HUDEP-2 (cell line): ENCODE measurements around the gene IMPDH1.
A peak's percentile ranks its signal among the peaks of the same experiment; 100 is the strongest.

Experiments
- DNase-seq, 76 experiments: peaks; one replicate each; lab custom pipeline; 2025; ENCODE audit not compliant: unreplicated experiment in 76 of 76; lab: John Stamatoyannopoulos, UW

IMPDH1 gene

GRCh38 chr7:128389618-128390329 is 20.0 kb downstream of the IMPDH1 start:
- DNase-seq = no peak

- no peak for DNase-seq
Observed at GRCh38 chr7:128389085-128389617, 20.6 kb downstream of the IMPDH1 start.

GRCh38 chr7:128388145-128388485 is 21.7 kb downstream of the IMPDH1 start:
- no peak for DNase-seq

- peak in 48 of 76 experiments; percentile 3 to 69 (median 32) for DNase-seq
Observed at GRCh38 chr7:128387216-128388144, 22.3 kb downstream of the IMPDH1 start.

GRCh38 chr7:128385988-128386925 is 23.5 kb downstream of the IMPDH1 start:
- DNase-seq = no peak

- DNase-seq = no peak
Observed at GRCh38 chr7:128384726-128385125, 25.1 kb downstream of the IMPDH1 start.

GRCh38 chr7:128383776-128384175 is 26.0 kb downstream of the IMPDH1 start:
- DNase-seq = peak in 2 of 76 experiments; percentile 10 to 14

- DNase-seq = peak in 23 of 76 experiments; percentile 6 to 40 (median 19)
Observed at GRCh38 chr7:128381161-128381821, 28.5 kb downstream of the IMPDH1 start.

- no peak for DNase-seq
Observed at GRCh38 chr7:128380483-128381106, 29.2 kb downstream of the IMPDH1 start.

GRCh38 chr7:128379900-128380479 is 29.8 kb downstream of the IMPDH1 start:
- DNase-seq = no peak

GRCh38 chr7:128378637-128379036 is 31.1 kb downstream of the IMPDH1 start:
- DNase-seq = no peak

- no peak for DNase-seq
Observed at GRCh38 chr7:128376077-128376476, 33.7 kb downstream of the IMPDH1 start.

- no peak for DNase-seq
Observed at GRCh38 chr7:128374041-128374440, 35.7 kb downstream of the IMPDH1 start.

- DNase-seq = no peak
Observed at GRCh38 chr7:128373606-128374005, 36.2 kb downstream of the IMPDH1 start.

- DNase-seq = no peak
Observed at GRCh38 chr7:128370491-128370890, 39.3 kb downstream of the IMPDH1 start.

GRCh38 chr7:128366986-128367385 is 42.8 kb downstream of the IMPDH1 start:
- no peak for DNase-seq

GRCh38 chr7:128366300-128366699 is 43.5 kb downstream of the IMPDH1 start:
- DNase-seq = no peak

- no peak for DNase-seq
Observed at GRCh38 chr7:128365432-128365831, 44.4 kb downstream of the IMPDH1 start.
